HepG2 (cell line): Measurements from ENCODE around the gene PPP2R2C. TPM values are rescaled to one million over a fixed set of nuclear protein-coding genes. Genes with fewer than 3 reads are reported as not detected.

ENCODE experiments used
- FOSL1 ChIP-seq: sonication (generic); formaldehyde crosslinking; IDR thresholded peaks from 2 replicates; pipeline ENCODE4 v1.9.0; 2021; ENCODE audit warnings: missing genetic modification reagents, borderline replicate concordance
- FOXA3 ChIP-seq: IDR thresholded peaks from 2 replicates; pipeline ENCODE4 v1.6.1; 2016; ENCODE audit warnings: missing genetic modification reagents, missing compliant biosample characterization
- GATAD2A ChIP-seq: IDR thresholded peaks from 2 replicates; pipeline ENCODE4 v1.6.1; 2016
- KDM4B ChIP-seq: sonication (generic); formaldehyde crosslinking; IDR thresholded peaks from 2 replicates; pipeline ENCODE4 v1.4.0; 2020; ENCODE audit warnings: missing genetic modification reagents
- KDM5A ChIP-seq: fragments of 200-600 bp; sonication (generic); IDR thresholded peaks from 2 replicates; pipeline ENCODE4 v1.7.0; 2018; ENCODE audit warnings: antibody characterized with exemption, mild to moderate bottlenecking, low read length, borderline replicate concordance
- MAFK ChIP-seq, 2 experiments: IDR thresholded peaks in 1 of 2; conservative IDR thresholded peaks in 1 of 2; 2 replicates each; pipeline ENCODE4 v1.6.1; 2011; ENCODE audit warnings: improper control_type of control experiment in 2 of 2, low read length in 2 of 2
- NFKB2 ChIP-seq: sonication (generic); formaldehyde crosslinking; IDR thresholded peaks from 2 replicates; pipeline ENCODE4 v1.4.0; 2020; ENCODE audit warnings: missing genetic modification reagents, borderline replicate concordance
- PAF1 ChIP-seq: IDR thresholded peaks from 2 replicates; pipeline ENCODE4 v1.6.1; 2016; ENCODE audit warnings: missing genetic modification reagents, missing compliant biosample characterization
- POLR2G ChIP-seq: fragments of 200-400 bp; formaldehyde crosslinking; IDR thresholded peaks from 2 replicates; pipeline ENCODE4 v1.6.1; 2018; ENCODE audit warnings: mild to moderate bottlenecking, low read depth, low read length, moderate library complexity
- RCOR2 ChIP-seq: IDR thresholded peaks from 2 replicates; pipeline ENCODE4 v1.6.1; 2016; ENCODE audit warnings: missing biosample characterization, missing genetic modification reagents
- TBP ChIP-seq: sonication (generic); formaldehyde crosslinking; IDR thresholded peaks from 2 replicates; pipeline ENCODE4 v1.5.0; 2020; ENCODE audit warnings: missing genetic modification reagents
- ZNF20 ChIP-seq: sonication (generic); formaldehyde crosslinking; IDR thresholded peaks from 2 replicates; pipeline ENCODE4 v1.4.0; 2020; ENCODE audit warnings: mild to moderate bottlenecking, moderate library complexity, missing genetic modification reagents
- ZNF225 ChIP-seq: sonication (generic); formaldehyde crosslinking; IDR thresholded peaks from 2 replicates; pipeline ENCODE4 v1.4.0; 2020; ENCODE audit warnings: mild to moderate bottlenecking, missing genetic modification reagents
- polyA plus RNA-seq, 8 experiments: library from polyadenylated mRNA; depleted of rRNA in 3 of 8; stranded (reverse) in 7 of 8; unstranded in 1 of 8; fragments of >200 nt; fragmentation: Illumina TruSeq in 4 of 8; extraction: Trizol in 4 of 8; gene quantifications; 2 replicates each; pipeline versions ENCODE4 v1.2.1 to v1.2.3, GENCODE V29; 2011 to 2016; ENCODE audit warnings: low read depth in 4 of 8, missing spikeins in 1 of 8, mixed read lengths in 1 of 8; ENCODE audit not compliant: insufficient read depth in 1 of 8
- total RNA-seq, 5 experiments: library from RNA; depleted of rRNA; stranded (reverse); fragments of >200 nt; fragmentation: Illumina TruSeq; extraction: Trizol; gene quantifications; 2 replicates each; pipeline ENCODE4 v1.2.3, GENCODE V29; 2016; ENCODE audit warnings: low read depth in 1 of 5
- TF ChIP-seq, protein P1 (sequence below), 2 experiments: sonication (generic) in 1 of 2; formaldehyde crosslinking in 1 of 2; IDR thresholded peaks; 2 replicates each; pipeline versions ENCODE4 v1.5.1 to v1.6.1; 2011 to 2020; ENCODE audit warnings: borderline replicate concordance in 1 of 2, low read depth in 1 of 2, low read length in 1 of 2, mild to moderate bottlenecking in 1 of 2, missing genetic modification reagents in 1 of 2, moderate library complexity in 1 of 2
- TF ChIP-seq, protein P2 (sequence below): sonication (generic); formaldehyde crosslinking; IDR thresholded peaks from 2 replicates; pipeline ENCODE4 v1.4.0; 2020; ENCODE audit warnings: missing genetic modification reagents
- TF ChIP-seq, protein P3 (sequence below): sonication (generic); formaldehyde crosslinking; IDR thresholded peaks from 2 replicates; pipeline ENCODE4 v1.4.0; 2020; ENCODE audit warnings: mild to moderate bottlenecking, missing genetic modification reagents, borderline replicate concordance
- TF ChIP-seq, protein P4 (sequence below): sonication (generic); formaldehyde crosslinking; IDR thresholded peaks from 2 replicates; pipeline ENCODE4 v1.5.0; 2020; ENCODE audit warnings: mild to moderate bottlenecking, missing genetic modification reagents

The PPP2R2C gene
- total and polyA plus RNA-seq, 2 of the 13 experiments (the other 11 are each of a cell fraction or from before 2014, with no cell fraction given) = 0.60 to 8.6 TPM

DNA sequence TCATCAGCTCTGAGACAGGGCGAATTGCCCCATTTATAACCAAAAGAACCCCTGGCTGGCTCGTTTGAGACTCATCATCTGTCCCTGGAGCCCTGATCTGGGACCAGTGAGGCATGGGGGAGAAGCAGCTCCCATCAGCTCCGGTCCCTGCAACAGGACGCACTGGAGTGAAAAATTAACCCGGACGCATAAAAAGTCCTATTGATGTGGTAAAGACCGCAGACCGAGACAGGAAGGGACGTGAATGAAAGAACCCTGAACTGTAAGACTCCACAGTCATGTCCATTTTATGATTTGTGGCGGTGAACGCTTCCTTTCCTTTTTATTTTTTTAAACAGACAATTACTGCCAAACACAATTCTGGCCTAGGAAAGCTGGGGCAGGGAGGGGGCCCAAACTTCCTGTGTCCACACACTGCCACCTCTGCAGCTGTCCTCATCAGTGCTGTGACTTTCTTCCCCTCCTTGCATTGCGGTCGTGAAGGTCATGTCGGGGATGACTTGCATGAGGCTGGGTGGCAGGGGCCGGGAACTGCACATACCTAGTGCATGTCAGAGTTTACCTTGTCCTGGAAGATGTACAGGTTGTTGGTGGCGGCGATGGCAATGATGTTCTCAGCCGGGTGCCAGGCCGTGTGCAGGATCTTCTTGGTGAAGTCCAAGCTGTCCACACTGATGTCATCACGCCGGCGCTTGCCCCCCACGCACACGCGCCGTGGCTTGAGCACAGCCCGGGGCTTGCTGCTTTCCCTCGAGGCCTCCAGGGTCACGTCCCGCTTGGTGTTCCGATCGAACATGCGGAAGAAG is 149.4 kb downstream of the PPP2R2C start (continued):
- TF ChIP-seq, protein P1, sequence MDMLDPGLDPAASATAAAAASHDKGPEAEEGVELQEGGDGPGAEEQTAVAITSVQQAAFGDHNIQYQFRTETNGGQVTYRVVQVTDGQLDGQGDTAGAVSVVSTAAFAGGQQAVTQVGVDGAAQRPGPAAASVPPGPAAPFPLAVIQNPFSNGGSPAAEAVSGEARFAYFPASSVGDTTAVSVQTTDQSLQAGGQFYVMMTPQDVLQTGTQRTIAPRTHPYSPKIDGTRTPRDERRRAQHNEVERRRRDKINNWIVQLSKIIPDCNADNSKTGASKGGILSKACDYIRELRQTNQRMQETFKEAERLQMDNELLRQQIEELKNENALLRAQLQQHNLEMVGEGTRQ (IDR thresholded peaks at IDR 0.05; ENCODE audit: low read depth, low read length) = no peak
- TF ChIP-seq, protein P1 (CRISPR knock-in tag; IDR thresholded peaks at IDR 0.05; ENCODE audit: borderline replicate concordance) = no peak
- no peak for TF ChIP-seq KDM5A
- peak; percentile 95 for TF ChIP-seq POLR2G
- peak; percentile 64 for TF ChIP-seq GATAD2A (CRISPR knock-in tag)
- no peak for TF ChIP-seq TBP (CRISPR knock-in tag)
- TF ChIP-seq PAF1 (CRISPR knock-in tag) = no peak
- TF ChIP-seq, protein P2, sequence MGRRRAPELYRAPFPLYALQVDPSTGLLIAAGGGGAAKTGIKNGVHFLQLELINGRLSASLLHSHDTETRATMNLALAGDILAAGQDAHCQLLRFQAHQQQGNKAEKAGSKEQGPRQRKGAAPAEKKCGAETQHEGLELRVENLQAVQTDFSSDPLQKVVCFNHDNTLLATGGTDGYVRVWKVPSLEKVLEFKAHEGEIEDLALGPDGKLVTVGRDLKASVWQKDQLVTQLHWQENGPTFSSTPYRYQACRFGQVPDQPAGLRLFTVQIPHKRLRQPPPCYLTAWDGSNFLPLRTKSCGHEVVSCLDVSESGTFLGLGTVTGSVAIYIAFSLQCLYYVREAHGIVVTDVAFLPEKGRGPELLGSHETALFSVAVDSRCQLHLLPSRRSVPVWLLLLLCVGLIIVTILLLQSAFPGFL (CRISPR knock-in tag) = no peak
- no peak for TF ChIP-seq FOSL1 (CRISPR knock-in tag)
- no peak for TF ChIP-seq ZNF225
- TF ChIP-seq KDM4B (CRISPR knock-in tag) = no peak
- TF ChIP-seq ZNF20 (CRISPR knock-in tag) = no peak
- TF ChIP-seq, protein P3, sequence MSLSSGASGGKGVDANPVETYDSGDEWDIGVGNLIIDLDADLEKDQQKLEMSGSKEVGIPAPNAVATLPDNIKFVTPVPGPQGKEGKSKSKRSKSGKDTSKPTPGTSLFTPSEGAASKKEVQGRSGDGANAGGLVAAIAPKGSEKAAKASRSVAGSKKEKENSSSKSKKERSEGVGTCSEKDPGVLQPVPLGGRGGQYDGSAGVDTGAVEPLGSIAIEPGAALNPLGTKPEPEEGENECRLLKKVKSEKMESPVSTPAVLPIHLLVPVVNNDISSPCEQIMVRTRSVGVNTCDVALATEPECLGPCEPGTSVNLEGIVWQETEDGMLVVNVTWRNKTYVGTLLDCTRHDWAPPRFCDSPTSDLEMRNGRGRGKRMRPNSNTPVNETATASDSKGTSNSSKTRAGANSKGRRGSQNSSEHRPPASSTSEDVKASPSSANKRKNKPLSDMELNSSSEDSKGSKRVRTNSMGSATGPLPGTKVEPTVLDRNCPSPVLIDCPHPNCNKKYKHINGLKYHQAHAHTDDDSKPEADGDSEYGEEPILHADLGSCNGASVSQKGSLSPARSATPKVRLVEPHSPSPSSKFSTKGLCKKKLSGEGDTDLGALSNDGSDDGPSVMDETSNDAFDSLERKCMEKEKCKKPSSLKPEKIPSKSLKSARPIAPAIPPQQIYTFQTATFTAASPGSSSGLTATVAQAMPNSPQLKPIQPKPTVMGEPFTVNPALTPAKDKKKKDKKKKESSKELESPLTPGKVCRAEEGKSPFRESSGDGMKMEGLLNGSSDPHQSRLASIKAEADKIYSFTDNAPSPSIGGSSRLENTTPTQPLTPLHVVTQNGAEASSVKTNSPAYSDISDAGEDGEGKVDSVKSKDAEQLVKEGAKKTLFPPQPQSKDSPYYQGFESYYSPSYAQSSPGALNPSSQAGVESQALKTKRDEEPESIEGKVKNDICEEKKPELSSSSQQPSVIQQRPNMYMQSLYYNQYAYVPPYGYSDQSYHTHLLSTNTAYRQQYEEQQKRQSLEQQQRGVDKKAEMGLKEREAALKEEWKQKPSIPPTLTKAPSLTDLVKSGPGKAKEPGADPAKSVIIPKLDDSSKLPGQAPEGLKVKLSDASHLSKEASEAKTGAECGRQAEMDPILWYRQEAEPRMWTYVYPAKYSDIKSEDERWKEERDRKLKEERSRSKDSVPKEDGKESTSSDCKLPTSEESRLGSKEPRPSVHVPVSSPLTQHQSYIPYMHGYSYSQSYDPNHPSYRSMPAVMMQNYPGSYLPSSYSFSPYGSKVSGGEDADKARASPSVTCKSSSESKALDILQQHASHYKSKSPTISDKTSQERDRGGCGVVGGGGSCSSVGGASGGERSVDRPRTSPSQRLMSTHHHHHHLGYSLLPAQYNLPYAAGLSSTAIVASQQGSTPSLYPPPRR (CRISPR knock-in tag) = no peak
- TF ChIP-seq FOXA3 (CRISPR knock-in tag) = peak; percentile 44
- peak; percentile 63; the same call in 1 of the 2 replicates for TF ChIP-seq RCOR2 (CRISPR knock-in tag)
- peak; percentile 4; the same call in 1 of the 2 replicates for TF ChIP-seq NFKB2 (CRISPR knock-in tag)
- TF ChIP-seq, protein P4, sequence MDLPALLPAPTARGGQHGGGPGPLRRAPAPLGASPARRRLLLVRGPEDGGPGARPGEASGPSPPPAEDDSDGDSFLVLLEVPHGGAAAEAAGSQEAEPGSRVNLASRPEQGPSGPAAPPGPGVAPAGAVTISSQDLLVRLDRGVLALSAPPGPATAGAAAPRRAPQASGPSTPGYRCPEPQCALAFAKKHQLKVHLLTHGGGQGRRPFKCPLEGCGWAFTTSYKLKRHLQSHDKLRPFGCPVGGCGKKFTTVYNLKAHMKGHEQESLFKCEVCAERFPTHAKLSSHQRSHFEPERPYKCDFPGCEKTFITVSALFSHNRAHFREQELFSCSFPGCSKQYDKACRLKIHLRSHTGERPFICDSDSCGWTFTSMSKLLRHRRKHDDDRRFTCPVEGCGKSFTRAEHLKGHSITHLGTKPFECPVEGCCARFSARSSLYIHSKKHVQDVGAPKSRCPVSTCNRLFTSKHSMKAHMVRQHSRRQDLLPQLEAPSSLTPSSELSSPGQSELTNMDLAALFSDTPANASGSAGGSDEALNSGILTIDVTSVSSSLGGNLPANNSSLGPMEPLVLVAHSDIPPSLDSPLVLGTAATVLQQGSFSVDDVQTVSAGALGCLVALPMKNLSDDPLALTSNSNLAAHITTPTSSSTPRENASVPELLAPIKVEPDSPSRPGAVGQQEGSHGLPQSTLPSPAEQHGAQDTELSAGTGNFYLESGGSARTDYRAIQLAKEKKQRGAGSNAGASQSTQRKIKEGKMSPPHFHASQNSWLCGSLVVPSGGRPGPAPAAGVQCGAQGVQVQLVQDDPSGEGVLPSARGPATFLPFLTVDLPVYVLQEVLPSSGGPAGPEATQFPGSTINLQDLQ (CRISPR knock-in tag) = peak; percentile 74; the same call in 1 of the 2 replicates
- no peak for TF ChIP-seq MAFK (conservative IDR thresholded peaks at IDR 0.05 in 1 of 2, IDR thresholded peaks at IDR 0.05 in 1 of 2; ENCODE audit: low read length in 2 of 2)
